ENCODE results near the gene ABTB2. TPM values are rescaled to one million over a fixed set of nuclear protein-coding genes. Genes with fewer than 3 reads are reported as not detected.
A peak's percentile ranks its signal among the peaks of the same experiment; 100 is the strongest.

ABTB2 gene
- total and polyA plus RNA-seq, 12 donors = 2.5 to 19.1 (median 14.2) TPM

GRCh38 chr11:34173050-34173449, 184.8 kb downstream of the ABTB2 start:
- Histone ChIP-seq H3K9me3 (no peaks in the 10 kb centered on the region), H3K4me3 (no peak overlapping the region), H3K36me3 (peaks cover 0 to 24% (median 0%) of the 10 kb centered on the region in 9 donors), H3K4me1 (peaks cover 0 to 19% (median 13%) of the 10 kb centered on the region in 9 donors), H3K27ac (no peak overlapping the region), H3K27me3 (peaks cover 0 to 11% (median 0%) of the 10 kb centered on the region in 7 donors)
- no peak for TF ChIP-seq CTCF (IDR thresholded peaks at IDR 0.05)
- intact Hi-C loops (cut with DNase I) = loop anchor here in 8 of 10 donors (5.0 to 10.0 kb wide), 4 partner anchors 176 to 322 kb away; no protein-coding TSS in a partner anchor
- 96 to 97% methylated on average over 16 of the region's 16 CpGs for WGBS, 2 donors
- ATAC-seq = peak in 1 of 8 donors; percentile 8
- DNase-seq = no peak

- 62 to 64% methylated on average over 8 of the region's 8 CpGs for WGBS, 2 donors
- peaks cover 0 to 14% (median 9%) of the 10 kb centered on the region in 9 donors for H3K4me1 ChIP-seq
- no peak overlapping the region for H3K4me3 ChIP-seq
- H3K36me3 ChIP-seq = peaks cover 0 to 46% (median 0%) of the 10 kb centered on the region in 9 donors
- no peak for ATAC-seq
- H3K9me3 ChIP-seq = no peaks in the 10 kb centered on the region
- no peak for DNase-seq
- no peak for TF ChIP-seq CTCF (IDR thresholded peaks at IDR 0.05)
- intact Hi-C loops (cut with DNase I) = loop anchor here in 8 of 10 donors (5.0 to 10.0 kb wide), 4 partner anchors 172 to 325 kb away; no protein-coding TSS in a partner anchor
- H3K27ac ChIP-seq = no peak overlapping the region
- H3K27me3 ChIP-seq = peaks cover 0 to 11% (median 0%) of the 10 kb centered on the region in 7 donors
Observed at GRCh38 chr11:34169686-34170085, 188.1 kb downstream of the ABTB2 start.

GRCh38 chr11:34168642-34169420, 189.0 kb downstream of the ABTB2 start:
- Histone ChIP-seq H3K4me1 (peaks cover 0 to 6% (median under 1%) of the 10 kb centered on the region in 9 donors), H3K27me3 (peaks cover 0 to 10% (median 0%) of the 10 kb centered on the region in 7 donors), H3K36me3 (peaks cover 0 to 51% (median 0%) of the 10 kb centered on the region in 9 donors), H3K4me3 (no peak overlapping the region), H3K9me3 (no peaks in the 10 kb centered on the region), H3K27ac (no peak overlapping the region)
- DNase-seq (no peak), ATAC-seq (no peak)
- intact Hi-C loops (cut with DNase I) = no loop called here
- 86 to 87% methylated on average over 18 of the region's 18 CpGs for WGBS, 2 donors
- no peak for TF ChIP-seq CTCF (IDR thresholded peaks at IDR 0.05)

- H3K27ac ChIP-seq = no peak overlapping the region
- H3K9me3 ChIP-seq = no peaks in the 10 kb centered on the region
- ATAC-seq (no peak), DNase-seq (no peak)
- no peak overlapping the region for H3K4me3 ChIP-seq
- intact Hi-C loops (cut with DNase I) = no loop called here
- TF ChIP-seq CTCF (IDR thresholded peaks at IDR 0.05) = no peak
- 87% methylated on average over 9 of the region's 9 CpGs for WGBS, 2 donors
- peaks cover 0 to 59% (median 0%) of the 10 kb centered on the region in 9 donors for H3K36me3 ChIP-seq
- H3K4me1 ChIP-seq = peaks cover 0 to 4% (median 0%) of the 10 kb centered on the region in 9 donors
- peaks cover 0 to 3% (median 0%) of the 10 kb centered on the region in 7 donors for H3K27me3 ChIP-seq
Observed at GRCh38 chr11:34167961-34168360, 189.8 kb downstream of the ABTB2 start.
